ENCODE measurements around the gene ANAPC2. TPM values are rescaled to one million over a fixed set of nuclear protein-coding genes. Genes with fewer than 3 reads are reported as not detected.

ANAPC2 gene
- 14.7 and 15.9 TPM in 2 replicates for total RNA-seq

GRCh38 chr9:137188490-137189296 lies at the start of gene ANAPC2, which contains the start of gene SSNA1:
Gene ANAPC2, minus strand, starts transcription at chr9:137188560. Its CDS starts 28 bp downstream, at chr9:137188532.
Gene SSNA1, plus strand, starts transcription at chr9:137188676. Its CDS starts 51 bp downstream, at chr9:137188727.

GRCh38 chr9:137230705-137231371 lies 42.5 kb upstream of the ANAPC2 start, which contains the start of gene SLC34A3:
Gene SLC34A3, plus strand, starts transcription at chr9:137230901. Its CDS starts 802 bp downstream, at chr9:137231703.

GRCh38 chr9:137227054-137227852 lies 38.9 kb upstream of the ANAPC2 start, which contains the start of gene RNF224:
Gene RNF224, plus strand, starts transcription at chr9:137227502. Its CDS starts 834 bp downstream, at chr9:137228336.

GRCh38 chr9:137224830-137225694 lies 36.7 kb upstream of the ANAPC2 start, which contains the start of gene CYSRT1:
Gene CYSRT1, plus strand, starts transcription at chr9:137225174. Its CDS starts 448 bp downstream, at chr9:137225622.

GRCh38 chr9:137222190-137223077 lies 34.1 kb upstream of the ANAPC2 start, which contains the start of gene RNF208:
Gene RNF208, minus strand, starts transcription at chr9:137222240. Its CDS starts 1,028 bp downstream, at chr9:137221212.

GRCh38 chr9:137205126-137206069 lies 17.0 kb upstream of the ANAPC2 start, which contains the start of the genes NDOR1 and TMEM203:
Gene NDOR1, plus strand, starts transcription at chr9:137205700. Its CDS starts 78 bp downstream, at chr9:137205778.
Gene TMEM203, minus strand, starts transcription at chr9:137205648. Its CDS starts 234 bp downstream, at chr9:137205414.

GRCh38 chr9:137200311-137201204 lies 12.2 kb upstream of the ANAPC2 start, which contains the start of gene TPRN:
Gene TPRN, minus strand, starts transcription at chr9:137200741. Its CDS starts 30 bp downstream, at chr9:137200711.

GRCh38 chr9:137169896-137170358 lies 18.4 kb downstream of the ANAPC2 start, which contains the start of gene LRRC26:
Gene LRRC26, minus strand, starts transcription at chr9:137170051. Its CDS starts 108 bp downstream, at chr9:137169943.

GRCh38 chr9:137138722-137139467 lies 49.5 kb downstream of the ANAPC2 start, which contains the start of gene GRIN1:
Gene GRIN1, plus strand, starts transcription at chr9:137139154. Its CDS starts 333 bp downstream, at chr9:137139487.

Other genes with a start within 250 kb of the ANAPC2 start
- gene FBXW5, start 243.8 kb downstream of the ANAPC2 start, total RNA-seq: 147 and 164 TPM in 2 replicates
- not detected in 2 replicates for gene C8G, start 243.3 kb downstream of the ANAPC2 start, total RNA-seq
- gene LCN12, start 236.3 kb downstream of the ANAPC2 start, total RNA-seq: not detected in 2 replicates
- not detected in 2 replicates for gene PTGDS, start 211.1 kb downstream of the ANAPC2 start, total RNA-seq
- not detected in 2 replicates for gene LCNL1, start 205.6 kb downstream of the ANAPC2 start, total RNA-seq
- 50.9 and 69.2 TPM in 2 replicates for gene PAXX, start 196.1 kb downstream of the ANAPC2 start, total RNA-seq
- gene CLIC3, start 192.0 kb downstream of the ANAPC2 start, total RNA-seq: 179 and 203 TPM in 2 replicates
- 11.9 and 15.6 TPM in 2 replicates for gene ABCA2, start 160.3 kb downstream of the ANAPC2 start, total RNA-seq
- not detected in 2 replicates for gene FUT7, start 156.5 kb downstream of the ANAPC2 start, total RNA-seq
- 36.7 and 39.0 TPM in 2 replicates for gene NPDC1, start 142.4 kb downstream of the ANAPC2 start, total RNA-seq
- 1.1 and 1.4 TPM in 2 replicates for gene ENTPD2, start 134.5 kb downstream of the ANAPC2 start, total RNA-seq
- 31.6 and 31.9 TPM in 2 replicates for gene SAPCD2, start 118.0 kb downstream of the ANAPC2 start, total RNA-seq
- 2.7 and 4.0 TPM in 2 replicates for gene UAP1L1, start 111.0 kb downstream of the ANAPC2 start, total RNA-seq
- 59.0 and 62.8 TPM in 2 replicates for gene MAN1B1, start 101.6 kb downstream of the ANAPC2 start, total RNA-seq
- gene DPP7, start 73.8 kb downstream of the ANAPC2 start, total RNA-seq: 52.1 and 52.4 TPM in 2 replicates
- gene GRIN1, start 49.4 kb downstream of the ANAPC2 start, total RNA-seq: 0.14 and 0.42 TPM in 2 replicates
- gene LRRC26, start 18.5 kb downstream of the ANAPC2 start, total RNA-seq: 0.35 and 0.70 TPM in 2 replicates
- not detected in 2 replicates for gene TMEM210, start 16.5 kb downstream of the ANAPC2 start, total RNA-seq
- 119 and 122 TPM in 2 replicates for gene SSNA1, start 116 bp upstream of the ANAPC2 start, total RNA-seq
- gene TPRN, start 12.2 kb upstream of the ANAPC2 start, total RNA-seq: 11.4 and 12.5 TPM in 2 replicates
- gene TMEM203, start 17.1 kb upstream of the ANAPC2 start, total RNA-seq: 38.4 and 43.2 TPM in 2 replicates
- 9.2 and 12.6 TPM in 2 replicates for gene NDOR1, start 17.1 kb upstream of the ANAPC2 start, total RNA-seq
- gene RNF208, start 33.7 kb upstream of the ANAPC2 start, total RNA-seq: 0.70 and 1.5 TPM in 2 replicates
- 17.3 and 19.3 TPM in 2 replicates for gene CYSRT1, start 36.6 kb upstream of the ANAPC2 start, total RNA-seq
- gene RNF224, start 38.9 kb upstream of the ANAPC2 start, total RNA-seq: 0.35 and 0.70 TPM in 2 replicates
- gene SLC34A3, start 42.3 kb upstream of the ANAPC2 start, total RNA-seq: 0.14 TPM in 1 of 2 replicates, not detected in the other
- gene TUBB4B, start 52.7 kb upstream of the ANAPC2 start, total RNA-seq: 738 and 813 TPM in 2 replicates
- not detected in 2 replicates for gene STPG3, start 62.7 kb upstream of the ANAPC2 start, total RNA-seq
- 47.5 and 54.2 TPM in 2 replicates for gene NELFB, start 66.8 kb upstream of the ANAPC2 start, total RNA-seq
- 44.0 and 48.1 TPM in 2 replicates for gene TOR4A, start 89.2 kb upstream of the ANAPC2 start, total RNA-seq
- gene NRARP, start 113.7 kb upstream of the ANAPC2 start, total RNA-seq: 14.6 and 30.0 TPM in 2 replicates
- 9.1 and 14.1 TPM in 2 replicates for gene EXD3, start 234.6 kb upstream of the ANAPC2 start, total RNA-seq
- gene NOXA1, start 234.8 kb upstream of the ANAPC2 start, total RNA-seq: 0.65 and 0.92 TPM in 2 replicates